H4 (cell line): ENCODE results near the gene FOXC1. TPM values are rescaled to one million over a fixed set of nuclear protein-coding genes. Genes with fewer than 3 reads are reported as not detected.

Experiments used
- DNase-seq: peaks from one replicate; pipeline ENCODE4 v3.0.0-alpha.2; 2015; ENCODE audit warnings: low spot score
- total RNA-seq: library from RNA; depleted of rRNA; stranded (reverse); fragments of >200 nt; shearing (Covaris generic); gene quantifications from 2 replicates; pipeline ENCODE4 v1.2.3, GENCODE V29; 2014

FOXC1 gene
- total RNA-seq, 1 experiment from 2014 or later: 4.9 TPM

GRCh38 chr6:1584996-1585668, 24.6 kb upstream of the FOXC1 start:
- no peak for DNase-seq

GRCh38 chr6:1585669-1586049, 24.1 kb upstream of the FOXC1 start:
- DNase-seq: no peak

- DNase-seq: no peak
Measured at GRCh38 chr6:1586256-1586655, 23.5 kb upstream of the FOXC1 start.

- DNase-seq: no peak
Measured at GRCh38 chr6:1586861-1587450, 22.8 kb upstream of the FOXC1 start.

GRCh38 chr6:1587546-1587945, 22.2 kb upstream of the FOXC1 start:
- DNase-seq: no peak

- DNase-seq: no peak
Measured at GRCh38 chr6:1587977-1588376, 21.7 kb upstream of the FOXC1 start.

GRCh38 chr6:1589208-1589607, 20.5 kb upstream of the FOXC1 start:
- DNase-seq: no peak

GRCh38 chr6:1590580-1590979, 19.1 kb upstream of the FOXC1 start:
- no peak for DNase-seq

- no peak for DNase-seq
Measured at GRCh38 chr6:1591243-1591642, 18.5 kb upstream of the FOXC1 start.

GRCh38 chr6:1591926-1592325, 17.8 kb upstream of the FOXC1 start:
- DNase-seq: no peak

- no peak for DNase-seq
Measured at GRCh38 chr6:1592852-1593251, 16.9 kb upstream of the FOXC1 start.

- DNase-seq: no peak
Measured at GRCh38 chr6:1593286-1593957, 16.3 kb upstream of the FOXC1 start.

- no peak for DNase-seq
Measured at GRCh38 chr6:1593958-1594314, 15.8 kb upstream of the FOXC1 start.

GRCh38 chr6:1594445-1595200, 15.1 kb upstream of the FOXC1 start:
- no peak for DNase-seq

- no peak for DNase-seq
Measured at GRCh38 chr6:1595271-1596087, 14.2 kb upstream of the FOXC1 start.

- peak; percentile 33 for DNase-seq
Measured at GRCh38 chr6:1596088-1596852, 13.4 kb upstream of the FOXC1 start.

GRCh38 chr6:1597121-1597744, 12.5 kb upstream of the FOXC1 start:
- peak; percentile 29 for DNase-seq

- peak; percentile 41 for DNase-seq
Measured at GRCh38 chr6:1597924-1598323, 11.8 kb upstream of the FOXC1 start.

GRCh38 chr6:1598433-1598832, 11.3 kb upstream of the FOXC1 start:
- no peak for DNase-seq

- no peak for DNase-seq
Measured at GRCh38 chr6:1598886-1599285, 10.8 kb upstream of the FOXC1 start.

GRCh38 chr6:1599469-1599868, 10.2 kb upstream of the FOXC1 start:
- no peak for DNase-seq
